HG03064 (cell line): ENCODE data around the gene CFAP97.
A peak's percentile ranks its signal among the peaks of the same experiment; 100 is the strongest.
"Not testable (repeated sequence)": the region's sequence is repeated elsewhere in the genome, so short reads cannot be mapped to it uniquely, and the experiment has no call there.

Experiments used
- ATAC-seq: cut with Tn5 transposase; IDR thresholded peaks from one replicate; pipeline ENCODE4 v1.9.1; 2021; ENCODE audit warnings: low read depth; ENCODE audit not compliant: unreplicated experiment

The CFAP97 gene

GRCh38 chr4:185224597-185224996 lies 20.8 kb upstream of the CFAP97 start:
- no peak for ATAC-seq

GRCh38 chr4:185222598-185222997 lies 18.8 kb upstream of the CFAP97 start:
- no peak for ATAC-seq

- ATAC-seq: no peak
Observed at GRCh38 chr4:185221912-185222311, 18.1 kb upstream of the CFAP97 start.

GRCh38 chr4:185221491-185221890 lies 17.7 kb upstream of the CFAP97 start:
- ATAC-seq: no peak

- peak; percentile 56 for ATAC-seq
Observed at GRCh38 chr4:185219551-185220344, 15.9 kb upstream of the CFAP97 start.

GRCh38 chr4:185218312-185218711 lies 14.5 kb upstream of the CFAP97 start:
- ATAC-seq: no peak

- ATAC-seq: no peak
Observed at GRCh38 chr4:185217408-185217975, 13.7 kb upstream of the CFAP97 start.

- ATAC-seq: no peak
Observed at GRCh38 chr4:185215261-185215660, 11.5 kb upstream of the CFAP97 start.

- peak; percentile 42 for ATAC-seq
Observed at GRCh38 chr4:185213877-185214276, 10.1 kb upstream of the CFAP97 start.

- no peak for ATAC-seq
Observed at GRCh38 chr4:185212581-185212980, 8.8 kb upstream of the CFAP97 start.

GRCh38 chr4:185211641-185212040 lies 7.8 kb upstream of the CFAP97 start:
- no peak for ATAC-seq

GRCh38 chr4:185211035-185211434 lies 7.2 kb upstream of the CFAP97 start:
- ATAC-seq: no peak

- ATAC-seq: peak; percentile 19
Observed at GRCh38 chr4:185210102-185210981, 6.5 kb upstream of the CFAP97 start.

GRCh38 chr4:185209852-185210101 lies 6.0 kb upstream of the CFAP97 start:
- ATAC-seq: peak; percentile 13

- ATAC-seq: peak; percentile 64
Observed at GRCh38 chr4:185209031-185209851, 5.4 kb upstream of the CFAP97 start, which contains the start of gene SNX25. Gene SNX25, plus strand, starts transcription at chr4:185209598. Its CDS starts 229 bp downstream, at chr4:185209827.

GRCh38 chr4:185207466-185207865 lies 3.7 kb upstream of the CFAP97 start:
- no peak for ATAC-seq

- no peak for ATAC-seq
Observed at GRCh38 chr4:185205697-185206342, 2.0 kb upstream of the CFAP97 start.

- ATAC-seq: not testable (repeated sequence)
Observed at GRCh38 chr4:185205073-185205472, 1.3 kb upstream of the CFAP97 start.

- ATAC-seq: peak; percentile 3
Observed at GRCh38 chr4:185204238-185204910, 574 bp upstream of the CFAP97 start.
